Esophagus (tissue), 2 donors: ENCODE results near the gene PTCH1. TPM values are rescaled to one million over a fixed set of nuclear protein-coding genes. Genes with fewer than 3 reads are reported as not detected.

Experiments
- H3K27ac ChIP-seq, 2 donors: one replicate each; pipeline ENCODE4 v1.5.1; 2013; ENCODE audit warnings: low read depth in 2 of 2, mild to moderate bottlenecking in 2 of 2, inconsistent platforms in 1 of 2, low read length in 1 of 2, moderate library complexity in 1 of 2
- H3K27me3 ChIP-seq, 2 donors: one replicate each; pipeline ENCODE4 v1.6.1; 2013; ENCODE audit warnings: low read length in 2 of 2, control low read depth in 1 of 2, mild to moderate bottlenecking in 1 of 2; ENCODE audit not compliant: insufficient read depth in 2 of 2, control insufficient read depth in 1 of 2
- H3K36me3 ChIP-seq, 2 donors: one replicate each; pipeline ENCODE4 v1.6.1; 2013; ENCODE audit warnings: low read length in 1 of 2; ENCODE audit not compliant: control insufficient read depth in 2 of 2, insufficient read depth in 2 of 2
- H3K4me1 ChIP-seq, 2 donors: one replicate each; pipeline ENCODE4 v1.6.1; 2013; ENCODE audit warnings: low read length in 1 of 2; ENCODE audit not compliant: control insufficient read depth in 2 of 2, insufficient read depth in 2 of 2
- H3K4me3 ChIP-seq, 2 donors: one replicate each; pipeline ENCODE4 v1.5.1; 2013; ENCODE audit warnings: low read length in 2 of 2, mild to moderate bottlenecking in 2 of 2, low read depth in 1 of 2, moderate library complexity in 1 of 2
- H3K9me3 ChIP-seq, 2 donors: one replicate each; pipeline ENCODE4 v1.6.1; 2013; ENCODE audit warnings: mild to moderate bottlenecking in 2 of 2, low read depth in 1 of 2, low read length in 1 of 2, moderate library complexity in 1 of 2; ENCODE audit not compliant: control insufficient read depth in 2 of 2, insufficient read depth in 1 of 2
- WGBS, 2 donors: extraction: QIAGEN DNeasy Blood & Tissue Kit; methylation state at CpG; one replicate each; pipeline ENCODE4 v1.1.7; 2013; 5-methylcytosine and 5-hydroxymethylcytosine counted together
- polyA plus RNA-seq, 2 donors: library from polyadenylated mRNA; stranded (reverse); fragments of 200-250 nt; gene quantifications; one replicate each; pipeline ENCODE4 v1.2.3, GENCODE V29; 2013
- donor health status: healthy with polysubstance abuse.
- donor health status: Bipolar disorder and iron deficiency.

PTCH1 gene
- polyA plus RNA-seq, 2 donors: 2.4 to 2.8 TPM

- Histone ChIP-seq H3K4me3 (no peak overlapping the region), H3K4me1 (no peaks in the 10 kb centered on the region), H3K27ac (no peak overlapping the region), H3K36me3 (peaks cover 9 to 24% of the 10 kb centered on the region in 2 donors), H3K9me3 (no peaks in the 10 kb centered on the region), H3K27me3 (no peaks in the 10 kb centered on the region)
- WGBS, 2 donors: 90 to 92% methylated on average over 22 of the region's 22 CpGs
Measured at GRCh38 chr9:95449016-95449415, 67.8 kb downstream of the PTCH1 start.

GRCh38 chr9:95447660-95448420 is 68.9 kb downstream of the PTCH1 start:
- peaks cover 9 to 21% of the 10 kb centered on the region in 2 donors for H3K36me3 ChIP-seq
- H3K4me3 ChIP-seq: no peak overlapping the region
- H3K4me1 ChIP-seq: no peaks in the 10 kb centered on the region
- H3K27ac ChIP-seq: no peak overlapping the region
- 84 to 89% methylated on average over 23 of the region's 23 CpGs for WGBS, 2 donors
- no peaks in the 10 kb centered on the region for H3K27me3 ChIP-seq
- no peaks in the 10 kb centered on the region for H3K9me3 ChIP-seq

- no peak overlapping the region for H3K4me3 ChIP-seq
- H3K4me1 ChIP-seq: no peaks in the 10 kb centered on the region
- H3K36me3 ChIP-seq: peaks cover 9 to 19% of the 10 kb centered on the region in 2 donors
- no peaks in the 10 kb centered on the region for H3K27me3 ChIP-seq
- H3K9me3 ChIP-seq: no peaks in the 10 kb centered on the region
- 96 to 97% methylated on average over 26 of the region's 26 CpGs for whole genome bisulfite sequencing, 2 donors
- H3K27ac ChIP-seq: no peak overlapping the region
Measured at GRCh38 chr9:95446984-95447383, 69.8 kb downstream of the PTCH1 start.

- peaks cover 9 to 19% of the 10 kb centered on the region in 2 donors for H3K36me3 ChIP-seq
- no peak overlapping the region for H3K27ac ChIP-seq
- 76 to 92% methylated on average over 5 of the region's 5 CpGs for WGBS, 2 donors
- no peaks in the 10 kb centered on the region for H3K4me1 ChIP-seq
- no peak overlapping the region for H3K4me3 ChIP-seq
- H3K27me3 ChIP-seq: no peaks in the 10 kb centered on the region
- no peaks in the 10 kb centered on the region for H3K9me3 ChIP-seq
Measured at GRCh38 chr9:95446259-95446658, 70.5 kb downstream of the PTCH1 start.

GRCh38 chr9:95444160-95444559 is 72.6 kb downstream of the PTCH1 start:
- H3K36me3 ChIP-seq: peaks cover 9 to 19% of the 10 kb centered on the region in 2 donors
- 90 to 91% methylated on average over 15 of the region's 15 CpGs for WGBS, 2 donors

GRCh38 chr9:95443301-95443700 is 73.5 kb downstream of the PTCH1 start:
- Histone ChIP-seq H3K36me3 (peaks cover 6 to 14% of the 10 kb centered on the region in 2 donors), H3K27ac (no peak overlapping the region), H3K4me1 (no peaks in the 10 kb centered on the region), H3K4me3 (no peak overlapping the region), H3K9me3 (no peaks in the 10 kb centered on the region), H3K27me3 (no peaks in the 10 kb centered on the region)
- WGBS, 2 donors: 67 to 68% methylated on average over 2 of the region's 2 CpGs

More at GRCh38 chr9:95444160-95444559, 72.6 kb downstream of the PTCH1 start:
- no peak overlapping the region for H3K4me3 ChIP-seq
- no peaks in the 10 kb centered on the region for H3K27me3 ChIP-seq
- H3K9me3 ChIP-seq: no peaks in the 10 kb centered on the region
- no peak overlapping the region for H3K27ac ChIP-seq
- H3K4me1 ChIP-seq: no peaks in the 10 kb centered on the region

- Histone ChIP-seq H3K4me1 (no peaks in the 10 kb centered on the region), H3K9me3 (no peaks in the 10 kb centered on the region), H3K36me3 (peaks cover 5 to 6% of the 10 kb centered on the region in 2 donors), H3K27ac (no peak overlapping the region), H3K4me3 (no peak overlapping the region), H3K27me3 (no peaks in the 10 kb centered on the region)
- 77 to 83% methylated on average over 9 of the region's 9 CpGs for WGBS, 2 donors
Measured at GRCh38 chr9:95441081-95441480, 75.7 kb downstream of the PTCH1 start.

- H3K27me3 ChIP-seq: no peaks in the 10 kb centered on the region
- 66 to 72% methylated on average over 3 of the region's 3 CpGs for WGBS, 2 donors
- H3K27ac ChIP-seq: no peak overlapping the region
- peaks cover 4 to 5% of the 10 kb centered on the region in 2 donors for H3K36me3 ChIP-seq
- no peak overlapping the region for H3K4me3 ChIP-seq
- no peaks in the 10 kb centered on the region for H3K4me1 ChIP-seq
- H3K9me3 ChIP-seq: no peaks in the 10 kb centered on the region
Measured at GRCh38 chr9:95440447-95440846, 76.3 kb downstream of the PTCH1 start.

- WGBS, 2 donors: 89 to 91% methylated on average over 9 of the region's 9 CpGs
- Histone ChIP-seq H3K4me3 (no peak overlapping the region), H3K9me3 (no peaks in the 10 kb centered on the region), H3K4me1 (no peaks in the 10 kb centered on the region), H3K27me3 (no peaks in the 10 kb centered on the region), H3K36me3 (no peaks in the 10 kb centered on the region), H3K27ac (no peak overlapping the region)
Measured at GRCh38 chr9:95438561-95439357, 78.0 kb downstream of the PTCH1 start.
